ENCODE data around the gene CDC25A.

Gene CDC25A

DNA sequence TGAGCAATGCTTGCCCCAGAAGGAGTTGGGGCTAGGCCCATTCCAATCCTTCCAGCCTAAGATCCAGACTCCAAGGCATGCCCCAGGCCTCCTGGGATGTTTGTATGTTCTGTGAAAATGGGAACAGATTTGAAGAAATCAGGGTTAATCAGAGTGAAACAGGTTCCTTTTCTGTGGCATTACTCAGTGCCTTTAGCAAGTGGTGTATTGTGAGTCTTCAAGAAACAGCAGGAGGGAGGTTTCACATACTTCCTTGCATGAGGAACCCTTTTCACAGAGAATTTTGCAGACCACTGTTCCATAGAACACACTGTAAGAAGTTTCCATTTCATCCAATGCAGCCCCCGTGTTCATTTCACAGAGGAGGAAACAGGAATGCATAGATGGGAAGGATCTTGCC, 8.4 kb upstream of the CDC25A start:
- DNase-seq (ENCODE audit: low spot score) (no peak), FAIRE-seq (no peak)

DNA sequence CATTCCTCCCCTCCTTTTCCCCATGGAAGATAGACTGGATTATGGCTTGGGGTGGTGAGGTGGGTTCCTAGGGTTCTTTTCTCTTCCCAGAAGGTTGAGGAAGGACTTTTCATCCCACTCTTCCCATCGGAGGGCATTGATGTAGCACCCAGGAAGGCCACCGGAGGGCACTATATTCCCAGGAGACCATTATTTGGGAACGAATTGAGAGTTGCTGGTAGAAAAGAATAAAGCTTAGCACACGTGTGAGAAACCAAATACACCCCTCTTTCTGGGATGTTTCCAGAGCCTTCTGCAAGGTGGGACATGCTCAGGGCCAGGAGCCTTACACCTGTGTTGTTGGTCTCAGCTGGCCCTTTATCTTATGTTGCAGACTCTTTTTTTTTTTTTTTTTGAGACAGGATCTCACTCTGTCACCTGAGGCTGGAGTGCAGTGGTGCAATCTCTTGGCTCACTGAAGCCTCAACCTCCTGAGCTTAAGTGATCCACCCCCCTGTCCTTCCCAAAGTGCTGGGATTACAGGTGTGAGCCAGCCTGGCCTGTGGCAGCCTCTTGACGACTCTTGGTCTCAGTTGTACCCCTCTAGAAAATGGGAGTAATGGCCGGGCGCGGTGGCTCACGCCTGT, 6.3 kb upstream of the CDC25A start:
- no peak for FAIRE-seq
- no peak for DNase-seq (ENCODE audit: low spot score)

DNA sequence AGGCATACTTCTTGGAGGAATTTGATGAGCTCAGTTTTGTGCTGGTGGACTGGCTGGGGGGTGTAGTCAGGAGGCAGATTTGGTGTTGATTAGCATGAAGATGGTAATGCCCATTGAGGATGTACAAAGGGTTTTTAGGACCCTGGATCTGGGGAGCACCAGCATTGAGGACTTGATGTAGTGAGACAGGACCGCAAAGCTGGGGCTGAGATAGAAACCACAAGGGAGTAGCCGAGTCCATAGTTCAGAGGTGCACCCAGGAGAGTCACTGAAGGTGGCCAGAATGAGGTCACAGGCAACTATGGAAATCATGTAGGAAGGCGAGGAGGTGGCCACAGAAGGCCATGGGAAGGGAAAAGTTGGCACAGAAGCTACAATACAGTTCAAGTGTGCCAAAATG, 2.7 kb upstream of the CDC25A start:
- FAIRE-seq (no peak), DNase-seq (ENCODE audit: low spot score) (no peak)

DNA sequence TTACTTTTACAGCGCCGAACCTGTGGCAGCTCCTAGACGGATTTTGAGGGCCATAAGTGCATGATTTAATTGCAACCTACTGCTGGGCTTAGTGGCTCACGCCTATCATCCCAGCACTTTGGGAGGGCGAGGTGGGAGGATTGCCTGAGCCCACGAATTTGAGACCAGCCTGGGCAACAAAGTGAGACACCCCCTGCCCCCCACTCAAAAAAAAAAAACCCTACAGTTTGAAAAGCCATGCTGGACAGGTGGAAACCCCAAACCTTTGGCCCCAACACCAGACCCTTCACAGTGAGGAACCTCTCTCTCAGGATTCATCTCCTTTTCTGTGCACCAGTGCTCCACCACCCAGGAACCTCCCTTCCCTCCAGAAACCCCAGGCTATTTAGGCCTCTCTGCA, 1.1 kb upstream of the CDC25A start:
- no peak for FAIRE-seq
- DNase-seq (ENCODE audit: low spot score), result no peak

DNA sequence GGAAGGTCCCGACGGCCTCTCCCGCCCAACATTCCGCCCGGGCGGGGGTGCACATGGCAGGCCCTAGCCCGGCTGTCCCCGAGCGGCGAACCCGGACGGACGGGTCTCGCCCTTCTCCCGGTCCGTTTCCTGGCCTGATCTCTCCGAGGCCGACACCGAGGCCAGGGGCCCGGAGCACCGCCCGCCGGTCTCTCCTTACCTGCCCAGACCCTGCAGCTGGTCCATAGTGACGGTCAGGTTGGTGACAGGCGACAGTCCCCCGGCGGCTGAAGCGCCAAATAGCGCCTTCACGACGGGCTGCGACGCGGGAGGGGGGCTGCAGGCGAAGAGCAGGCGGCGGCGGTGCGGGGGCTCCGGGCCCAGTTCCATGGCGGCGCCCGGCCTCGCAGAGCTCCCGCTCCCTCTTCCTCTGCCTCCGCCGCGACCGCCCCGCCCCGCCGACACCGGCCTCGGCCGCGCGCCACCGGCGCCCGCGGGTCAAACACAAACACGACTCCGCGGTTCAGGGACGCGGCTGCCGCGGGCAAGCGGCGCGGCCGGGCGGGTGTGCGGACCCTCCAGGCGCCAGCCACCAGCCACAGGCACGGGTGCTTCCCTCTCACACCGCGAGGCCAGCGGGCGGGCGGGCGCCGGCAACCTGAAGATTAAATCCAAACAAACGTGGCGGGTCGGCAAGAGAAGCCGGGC, 495 bp downstream of the CDC25A start:
- DNase-seq (ENCODE audit: low spot score) (no peak), FAIRE-seq (no peak)

DNA sequence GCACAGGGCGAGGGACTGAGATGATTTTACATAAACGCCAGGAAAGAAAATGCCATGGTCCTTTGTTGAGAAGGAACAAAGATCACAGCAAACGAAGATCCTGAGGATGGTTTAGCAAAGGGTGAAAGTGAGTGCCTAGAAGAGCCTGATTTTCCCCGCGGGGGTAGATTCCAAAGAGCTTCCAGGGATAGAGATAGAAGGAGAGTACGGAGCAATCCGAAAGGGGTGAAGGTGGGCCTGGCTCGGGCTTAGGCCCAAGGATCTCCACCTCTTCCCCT, 977 bp downstream of the CDC25A start:
- FAIRE-seq (no peak), DNase-seq (ENCODE audit: low spot score) (no peak)

DNA sequence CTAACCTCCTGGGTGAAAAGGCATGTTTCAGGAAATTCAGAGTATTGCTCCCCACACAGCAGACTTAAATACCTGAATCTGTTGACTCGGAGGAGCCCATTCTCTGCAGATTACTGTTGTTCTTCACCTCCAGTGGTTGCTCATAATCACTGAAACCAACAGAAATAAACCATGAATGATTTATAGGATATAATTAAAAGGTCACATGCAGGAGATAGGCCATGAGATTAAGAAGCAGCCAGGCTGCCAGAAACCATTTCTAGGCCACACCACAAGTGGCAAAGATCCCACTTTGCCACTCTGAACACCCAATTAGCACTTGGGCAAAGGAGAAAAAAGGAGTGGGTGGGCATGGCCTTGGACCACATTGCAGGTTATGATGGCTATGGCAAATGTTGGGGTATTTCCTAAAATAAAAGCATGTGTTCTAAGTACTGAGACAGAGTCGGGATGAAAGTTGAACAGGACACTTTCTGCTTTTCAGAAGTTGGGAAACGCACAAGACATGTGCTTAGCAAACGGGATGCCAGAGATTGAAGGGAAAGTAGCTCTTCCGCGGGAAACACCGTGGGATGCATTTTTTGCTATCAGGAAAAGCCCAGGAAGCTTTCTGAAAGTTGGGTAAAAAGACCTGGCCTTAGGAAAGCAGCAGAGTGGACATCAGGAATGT, 1.5 kb downstream of the CDC25A start:
- FAIRE-seq, result no peak

DNA sequence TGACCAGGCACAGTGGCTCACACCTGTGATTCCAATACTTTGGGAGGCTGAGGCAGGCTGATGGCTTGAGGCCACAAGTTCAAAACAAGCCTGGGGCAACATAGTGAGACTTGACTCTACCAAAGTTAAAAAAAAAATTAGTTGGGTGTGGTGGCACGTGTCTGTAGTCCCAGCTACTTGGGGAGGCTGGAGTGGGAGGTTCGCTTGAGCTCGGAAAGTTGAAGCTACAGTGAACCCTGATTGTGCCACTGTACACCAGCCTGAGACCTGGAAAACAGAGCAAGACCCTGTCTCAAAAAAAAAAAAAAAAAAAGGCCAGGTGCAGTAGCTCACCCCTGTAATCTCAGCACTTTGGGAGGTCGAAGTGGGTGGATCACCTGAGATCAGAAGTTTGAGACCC, 3.1 kb downstream of the CDC25A start:
- FAIRE-seq, result no peak
- no peak for DNase-seq (ENCODE audit: low spot score)

More for the DNA sequence above, 1.5 kb downstream of the CDC25A start:
- no peak for DNase-seq (ENCODE audit: low spot score)

DNA sequence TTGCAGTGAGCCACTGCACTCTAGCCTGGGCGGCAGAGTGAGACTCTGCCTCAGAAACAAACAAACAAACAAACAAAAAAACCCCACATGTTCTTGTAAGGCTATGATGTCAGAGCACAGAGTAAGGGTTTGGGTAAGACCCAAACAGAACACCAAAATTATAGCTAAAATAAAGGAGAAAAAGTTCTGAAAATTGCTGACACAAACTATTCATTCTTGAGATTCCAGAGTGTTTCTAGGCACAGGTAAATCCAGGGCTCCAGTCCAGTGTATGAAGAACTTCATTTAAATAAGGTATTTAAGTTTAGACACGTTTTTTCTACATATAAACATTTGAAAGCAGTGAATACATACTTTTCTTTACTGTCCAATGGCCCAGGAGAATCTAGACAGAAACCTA, 3.9 kb downstream of the CDC25A start:
- FAIRE-seq, result no peak
- no peak for DNase-seq (ENCODE audit: low spot score)

DNA sequence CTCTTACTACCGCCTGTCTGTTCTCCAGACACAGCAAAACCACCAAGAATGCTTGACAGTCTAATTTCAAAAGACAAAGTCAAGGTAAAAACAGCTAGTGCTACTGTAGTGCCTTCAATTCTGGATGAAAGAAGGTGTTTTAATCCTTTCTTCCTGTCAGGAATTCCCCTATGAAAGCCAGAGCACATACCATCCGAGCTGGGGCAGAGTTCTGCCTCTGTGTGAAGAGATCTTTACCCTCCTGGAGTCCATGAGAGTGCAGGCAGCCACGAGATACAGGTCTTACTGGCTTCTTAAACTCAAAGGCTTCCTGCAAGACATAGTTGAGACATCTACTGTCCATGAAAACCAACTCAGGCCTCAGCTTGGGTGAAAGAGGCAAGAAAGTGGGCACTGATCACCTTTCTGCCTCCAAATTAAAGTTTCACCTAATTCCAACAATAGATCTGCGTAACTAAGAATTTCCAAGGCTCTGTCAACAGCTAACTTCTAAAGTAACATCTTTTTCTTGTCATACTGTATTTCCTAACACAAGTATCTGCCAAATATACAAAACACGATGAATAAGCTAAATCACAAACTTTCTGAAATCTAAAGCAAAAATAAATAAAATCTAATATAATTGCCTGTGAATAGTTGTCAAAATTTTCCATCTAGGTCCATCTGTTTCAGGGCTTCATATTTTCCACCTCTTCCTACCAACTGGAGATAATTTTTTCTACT, 7.5 kb downstream of the CDC25A start:
- no peak for DNase-seq (ENCODE audit: low spot score)
- no peak for FAIRE-seq

DNA sequence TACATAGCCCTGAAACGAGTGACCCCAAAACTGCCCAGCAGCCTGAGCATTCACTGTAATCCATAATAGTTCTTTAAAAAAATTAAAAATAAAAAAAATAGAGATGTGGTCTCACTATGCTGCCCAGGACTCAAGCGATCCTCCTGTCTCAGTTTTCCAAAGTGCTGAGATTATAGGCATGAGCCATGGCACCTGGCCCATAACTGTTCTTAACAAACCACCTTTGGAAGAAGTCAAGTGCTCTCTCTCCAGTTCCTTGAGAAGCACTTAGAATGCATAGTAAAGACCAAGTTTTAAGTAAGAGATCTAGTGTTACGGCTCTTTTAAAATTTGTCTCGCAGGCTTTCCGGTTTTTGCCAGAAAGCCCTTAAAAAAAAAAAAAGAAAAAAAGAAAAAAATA, 8.2 kb downstream of the CDC25A start:
- FAIRE-seq (no peak), DNase-seq (ENCODE audit: low spot score) (no peak)

DNA sequence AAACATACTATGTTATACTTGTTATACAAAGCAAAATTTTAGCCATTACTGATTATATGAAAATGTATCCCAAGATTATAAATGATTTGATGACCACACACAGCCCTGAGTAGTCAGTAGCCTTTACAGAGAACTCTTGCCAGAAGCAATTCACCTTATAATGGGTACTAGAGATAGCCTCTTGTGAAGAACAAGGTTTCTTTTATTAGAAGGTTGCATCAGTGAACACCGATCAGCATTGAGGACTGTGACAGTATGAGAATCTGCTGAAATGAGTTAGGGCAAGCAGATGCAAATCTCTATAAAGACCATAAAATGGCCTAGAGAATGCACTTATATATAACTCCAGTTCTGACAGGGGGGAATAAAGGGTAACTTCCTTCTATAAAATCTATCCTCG, 10.1 kb downstream of the CDC25A start:
- no peak for DNase-seq (ENCODE audit: low spot score)
- no peak for FAIRE-seq

DNA sequence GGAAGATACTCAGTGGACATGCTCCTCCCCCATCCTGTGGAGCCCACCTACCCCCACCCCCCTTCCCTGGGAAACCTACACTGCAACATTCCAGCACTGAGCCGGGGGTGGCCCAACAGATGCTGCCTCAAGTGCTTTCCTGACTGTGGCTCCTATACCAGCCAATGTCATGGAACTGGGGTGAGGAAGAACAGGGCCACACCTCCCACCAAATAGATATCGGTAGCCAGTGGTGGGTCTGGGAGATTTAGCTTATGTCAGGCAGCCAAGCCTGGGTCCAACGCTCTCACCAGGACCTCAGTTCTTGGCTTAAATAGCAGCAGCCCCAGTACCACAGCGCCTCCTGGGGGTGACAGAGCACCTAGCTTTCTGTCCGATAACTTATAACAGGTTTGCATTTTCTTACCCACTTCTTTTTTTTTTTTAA, 30.3 kb downstream of the CDC25A start:
- DNase-seq (ENCODE audit: low spot score) (no peak), FAIRE-seq (no peak)

DNA sequence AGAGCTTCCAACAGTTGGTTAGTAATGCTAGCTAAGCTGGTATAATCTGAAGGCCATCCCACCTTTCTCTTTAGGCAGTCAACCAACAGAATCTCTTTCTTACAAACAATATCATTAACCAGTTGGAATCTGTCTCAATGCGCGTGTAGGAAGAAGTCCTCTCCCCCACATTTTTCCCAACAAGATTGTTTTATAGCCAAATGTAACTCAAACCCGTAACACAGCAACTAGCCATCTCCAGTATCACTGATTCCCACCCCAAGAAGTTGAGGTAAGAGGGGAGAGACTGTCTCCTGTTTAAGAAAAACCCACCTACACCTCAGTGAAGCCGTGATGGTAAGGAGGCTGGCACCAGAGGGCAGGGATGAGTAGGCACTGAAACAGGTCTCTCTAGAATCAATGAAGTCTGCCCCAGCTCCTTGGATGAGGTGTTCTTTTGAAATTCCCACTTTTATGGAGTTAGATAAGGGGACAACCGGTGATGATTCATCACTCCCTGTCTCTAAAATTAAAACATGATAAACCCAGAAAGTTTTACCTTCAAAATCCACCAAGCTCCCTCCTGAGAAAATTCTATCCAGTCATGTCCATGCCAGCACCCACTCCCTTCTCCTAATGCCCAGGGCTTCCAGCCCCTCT, 30.9 kb downstream of the CDC25A start:
- DNase-seq (ENCODE audit: low spot score) (peak; percentile 41), FAIRE-seq (no peak)

DNA sequence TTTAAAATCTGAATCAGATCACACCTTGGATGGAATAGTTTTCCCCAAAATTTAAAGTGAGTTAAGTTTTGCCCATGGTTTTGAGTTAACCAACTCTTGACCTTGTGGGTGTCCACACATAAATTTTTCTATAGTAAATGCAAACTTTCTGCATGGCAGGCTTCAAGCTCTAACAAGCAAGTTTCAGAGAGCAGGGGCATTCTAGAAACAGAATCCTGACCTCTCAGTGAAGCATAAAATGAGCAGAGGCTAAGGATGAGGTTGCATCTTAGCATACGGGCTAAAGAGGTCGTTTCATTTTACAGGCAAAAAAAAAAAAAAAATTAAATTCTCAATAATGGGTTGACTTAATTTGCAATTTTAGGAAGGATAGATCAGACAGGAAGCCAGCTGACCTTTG, 32.1 kb downstream of the CDC25A start:
- DNase-seq (ENCODE audit: low spot score), result no peak
- no peak for FAIRE-seq

DNA sequence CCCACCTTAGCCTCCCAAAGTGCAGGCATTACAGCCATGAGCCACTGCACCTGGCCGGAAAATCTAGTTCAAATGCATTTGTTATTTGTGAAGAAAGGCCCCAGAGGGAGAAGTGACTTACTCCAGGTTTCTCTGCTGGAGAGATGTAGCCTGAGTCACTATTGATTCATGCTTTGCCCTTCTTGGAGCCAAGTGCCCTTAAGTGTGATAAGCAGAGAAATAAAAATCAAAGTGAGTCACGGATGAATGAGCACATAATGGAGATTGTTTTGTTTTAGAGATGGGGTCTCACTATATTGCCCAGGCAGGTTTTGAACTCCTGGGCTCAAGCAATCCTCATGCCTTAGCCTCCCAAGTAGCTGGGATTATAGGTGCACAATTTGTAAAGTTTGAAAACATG, 33.1 kb downstream of the CDC25A start:
- DNase-seq (ENCODE audit: low spot score) (peak; percentile 75), FAIRE-seq (peak; percentile 79)

DNA sequence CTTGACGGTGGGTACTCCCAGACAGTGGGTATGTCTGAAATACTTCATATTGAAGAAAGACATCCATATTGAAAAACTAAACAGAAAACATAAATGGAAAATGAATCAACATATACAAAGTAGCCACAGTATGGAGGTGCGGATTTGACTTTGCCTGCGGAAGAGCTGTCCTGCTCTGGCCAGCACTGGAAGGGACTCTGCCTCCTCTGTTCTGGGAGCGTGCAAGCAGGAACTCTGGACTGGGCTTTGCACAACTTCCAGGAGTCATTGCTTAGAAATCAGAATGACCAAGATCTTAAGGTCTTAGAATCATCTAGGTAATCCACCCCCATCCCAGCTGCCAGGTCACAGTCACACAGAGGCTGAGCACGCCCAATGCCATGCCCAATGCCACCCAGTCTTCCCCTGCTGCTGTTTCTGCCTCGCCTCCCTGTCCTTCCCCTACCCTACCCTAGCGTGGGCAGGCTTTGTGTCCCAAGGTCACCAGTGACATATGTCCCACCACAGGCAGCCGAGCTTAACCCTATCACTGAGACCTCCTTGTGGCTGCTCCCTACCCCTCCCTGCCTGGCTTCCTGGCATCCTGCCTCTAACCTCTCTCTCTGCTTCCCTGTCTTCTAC, 36.3 kb downstream of the CDC25A start:
- DNase-seq (ENCODE audit: low spot score) (no peak), FAIRE-seq (no peak)

DNA sequence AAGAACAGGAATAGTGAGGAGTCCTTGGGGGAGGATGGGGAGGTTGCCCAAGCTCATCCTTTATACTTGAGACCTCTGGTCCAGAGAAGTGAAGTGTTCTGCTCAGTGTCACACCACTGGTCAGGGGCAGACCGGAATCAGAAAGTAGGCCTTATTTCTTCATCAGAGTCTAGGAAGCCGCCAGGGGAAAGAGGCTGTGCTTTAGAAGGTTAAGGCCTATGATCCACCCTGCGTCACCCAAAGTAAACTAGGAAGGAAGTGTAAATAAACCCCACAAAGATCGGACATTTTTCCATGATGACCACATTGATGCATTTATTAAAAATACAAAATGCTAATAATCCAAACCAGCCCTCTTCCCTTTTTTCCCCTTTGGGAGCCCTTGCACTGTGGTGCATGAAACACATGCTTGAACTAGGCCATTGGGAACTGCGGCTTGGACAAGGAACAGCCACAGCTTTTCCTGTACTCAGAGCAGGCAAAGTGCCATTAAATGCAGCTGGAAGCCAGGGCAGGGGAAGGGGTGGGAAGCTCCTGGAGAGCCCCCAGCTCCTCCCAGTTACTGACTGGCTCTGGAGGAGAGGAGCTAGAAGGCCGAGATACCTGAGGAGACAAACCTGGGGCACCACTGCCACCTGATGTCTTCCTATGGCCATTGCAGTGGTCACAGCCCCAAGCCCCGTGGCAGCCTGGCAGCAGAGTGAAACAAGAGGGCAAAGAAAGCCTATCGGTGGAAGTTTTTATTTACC, 37.0 kb downstream of the CDC25A start:
- peak; percentile 70 for DNase-seq (ENCODE audit: low spot score)
- no peak for FAIRE-seq

DNA sequence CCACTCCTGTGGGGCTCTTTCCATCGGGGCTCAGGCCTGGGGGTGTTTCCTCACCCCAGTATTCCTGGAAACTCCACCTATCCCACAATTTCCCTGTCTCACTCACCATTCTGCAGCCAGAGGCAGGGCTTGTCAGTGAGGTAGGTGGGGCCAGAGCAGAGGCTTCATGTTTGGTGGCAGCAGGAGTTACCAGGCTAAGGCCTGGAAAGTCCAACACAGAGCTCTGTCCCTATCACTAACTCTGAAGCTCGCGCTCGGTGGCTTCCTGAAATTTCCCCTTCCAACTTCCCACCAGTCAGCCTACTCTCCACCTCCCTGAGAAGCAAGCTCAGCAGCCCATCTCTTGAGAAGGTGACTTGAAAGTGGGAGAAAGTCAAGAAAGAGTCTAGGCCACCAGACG, 44.2 kb downstream of the CDC25A start:
- FAIRE-seq (no peak), DNase-seq (ENCODE audit: low spot score) (no peak)

DNA sequence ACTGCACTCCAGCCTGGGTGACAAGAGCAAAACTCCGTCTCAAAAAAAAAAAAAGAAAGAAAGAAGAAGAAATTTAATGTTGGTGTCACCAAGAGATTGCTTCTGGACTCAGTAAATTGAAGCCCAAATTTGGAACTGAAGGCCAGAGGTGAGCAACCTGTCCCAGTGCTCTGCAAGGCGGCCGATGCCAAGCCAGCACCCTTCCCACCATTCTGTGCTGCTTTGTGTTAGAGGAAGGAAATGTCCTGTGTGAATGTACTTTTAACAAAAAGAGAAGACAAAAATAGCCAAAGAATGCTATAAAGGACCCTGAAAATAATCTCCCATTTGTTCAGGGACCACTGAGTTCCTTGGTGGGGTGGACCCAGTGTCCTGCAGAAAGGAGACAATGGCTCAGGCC, 44.6 kb downstream of the CDC25A start:
- FAIRE-seq (no peak), DNase-seq (ENCODE audit: low spot score) (no peak)

DNA sequence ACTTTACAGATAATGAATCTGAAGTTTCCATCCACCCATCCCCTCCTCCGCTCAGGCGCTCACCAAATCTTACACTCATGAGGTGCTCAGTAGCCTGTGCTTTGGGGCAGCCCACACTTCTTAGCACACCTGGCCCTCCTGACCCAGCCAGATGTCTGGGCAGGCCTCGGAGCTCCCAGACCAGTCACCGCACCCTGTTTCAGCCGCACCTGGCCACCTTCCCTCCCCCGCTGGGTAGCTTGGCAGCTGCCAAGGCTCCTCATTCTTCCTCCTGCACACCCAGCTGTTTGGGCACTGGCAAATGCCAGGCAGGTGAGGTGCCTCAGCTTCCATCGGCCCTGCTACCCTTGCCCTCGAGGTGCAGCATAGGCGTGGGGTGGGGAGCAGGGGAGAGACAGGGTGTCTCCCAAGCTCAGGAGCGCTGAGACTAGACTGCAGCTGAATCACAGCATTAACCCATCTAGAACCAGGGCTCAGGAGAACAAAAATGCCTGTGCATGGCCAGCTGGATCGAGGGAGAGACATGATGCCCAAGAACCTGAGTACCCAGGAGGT, 45.8 kb downstream of the CDC25A start:
- DNase-seq (ENCODE audit: low spot score) (no peak), FAIRE-seq (no peak)
